HEK293 (cell line): ENCODE results near the gene COL9A3.

Experiments
- GLIS1 ChIP-seq: fragments of 450-650 bp; formaldehyde crosslinking; IDR thresholded peaks from 2 replicates; pipeline ENCODE4 v1.5.1; 2016; ENCODE audit warnings: missing biosample characterization, missing genetic modification characterization
- GLIS2 ChIP-seq: fragments of 450-650 bp; formaldehyde crosslinking; IDR thresholded peaks from 2 replicates; pipeline ENCODE4 v1.5.1; 2016; ENCODE audit warnings: missing biosample characterization, missing genetic modification characterization
- KLF10 ChIP-seq: fragments of 450-650 bp; IDR thresholded peaks from 2 replicates; pipeline ENCODE4 v1.5.1; 2018; ENCODE audit warnings: missing biosample characterization, mild to moderate bottlenecking, missing genetic modification characterization
- KLF8 ChIP-seq: fragments of 450-650 bp; formaldehyde crosslinking; IDR thresholded peaks from 2 replicates; pipeline ENCODE4 v1.5.1; 2016; ENCODE audit warnings: missing biosample characterization, missing genetic modification characterization
- KLF9 ChIP-seq: fragments of 450-650 bp; formaldehyde crosslinking; IDR thresholded peaks from 2 replicates; pipeline ENCODE4 v1.5.1; 2016; ENCODE audit warnings: missing biosample characterization, missing genetic modification characterization, low read depth
- MYNN ChIP-seq: fragments of 450-650 bp; formaldehyde crosslinking; IDR thresholded peaks from 2 replicates; pipeline ENCODE4 v1.5.1; 2016; ENCODE audit warnings: missing biosample characterization, missing genetic modification characterization, borderline replicate concordance
- RBAK ChIP-seq: fragments of 450-650 bp; formaldehyde crosslinking; IDR thresholded peaks from 2 replicates; pipeline ENCODE4 v1.5.1; 2016; ENCODE audit warnings: missing biosample characterization, missing genetic modification characterization
- SALL2 ChIP-seq: fragments of 450-650 bp; formaldehyde crosslinking; IDR thresholded peaks from 2 replicates; pipeline ENCODE4 v1.5.0; 2017; ENCODE audit warnings: missing biosample characterization, mild to moderate bottlenecking, missing genetic modification characterization, borderline replicate concordance
- ZBTB48 ChIP-seq: fragments of 450-650 bp; formaldehyde crosslinking; IDR thresholded peaks from 2 replicates; pipeline ENCODE4 v1.5.1; 2016; ENCODE audit warnings: missing biosample characterization, missing genetic modification characterization
- ZEB2 ChIP-seq: fragments of 450-650 bp; formaldehyde crosslinking; IDR thresholded peaks from 2 replicates; pipeline ENCODE4 v1.5.1; 2016; ENCODE audit warnings: missing biosample characterization, missing genetic modification characterization
- ZFHX2 ChIP-seq: fragments of 450-650 bp; formaldehyde crosslinking; conservative IDR thresholded peaks from 2 replicates; pipeline ENCODE4 v1.5.1; 2016; ENCODE audit warnings: missing biosample characterization, missing genetic modification characterization
- ZNF112 ChIP-seq: fragments of 450-650 bp; formaldehyde crosslinking; IDR thresholded peaks from 2 replicates; pipeline ENCODE4 v1.5.0; 2017; ENCODE audit warnings: missing biosample characterization, missing genetic modification characterization
- ZNF221 ChIP-seq: fragments of 450-650 bp; formaldehyde crosslinking; IDR thresholded peaks from 2 replicates; pipeline ENCODE4 v1.5.1; 2017; ENCODE audit warnings: missing biosample characterization, missing genetic modification characterization, borderline replicate concordance
- ZNF23 ChIP-seq: fragments of 450-650 bp; formaldehyde crosslinking; IDR thresholded peaks from 2 replicates; pipeline ENCODE4 v1.5.1; 2016; ENCODE audit warnings: missing biosample characterization, missing genetic modification characterization, borderline replicate concordance
- ZNF324 ChIP-seq: fragments of 450-650 bp; formaldehyde crosslinking; IDR thresholded peaks from 2 replicates; pipeline ENCODE4 v1.5.1; 2016; ENCODE audit warnings: missing biosample characterization, missing genetic modification characterization
- ZNF335 ChIP-seq: fragments of 450-650 bp; formaldehyde crosslinking; conservative IDR thresholded peaks from 2 replicates; pipeline ENCODE4 v1.5.1; 2016; ENCODE audit warnings: missing biosample characterization, missing genetic modification characterization
- ZNF423 ChIP-seq: fragments of 450-650 bp; formaldehyde crosslinking; IDR thresholded peaks from 2 replicates; pipeline ENCODE4 v1.5.1; 2016; ENCODE audit warnings: missing biosample characterization, missing genetic modification characterization
- ZNF501 ChIP-seq: fragments of 450-650 bp; formaldehyde crosslinking; IDR thresholded peaks from 2 replicates; pipeline ENCODE4 v1.5.1; 2016; ENCODE audit warnings: missing biosample characterization, missing genetic modification characterization
- ZNF544 ChIP-seq: fragments of 450-650 bp; formaldehyde crosslinking; IDR thresholded peaks from 2 replicates; pipeline ENCODE4 v1.5.0; 2017; ENCODE audit warnings: missing biosample characterization, missing genetic modification characterization
- ZNF677 ChIP-seq: fragments of 450-650 bp; IDR thresholded peaks from 2 replicates; pipeline ENCODE4 v1.5.0; 2018; ENCODE audit warnings: missing biosample characterization, mild to moderate bottlenecking, missing genetic modification characterization, moderate library complexity
- ZNF76 ChIP-seq: fragments of 450-650 bp; formaldehyde crosslinking; IDR thresholded peaks from 2 replicates; pipeline ENCODE4; 2016; ENCODE audit warnings: low read depth, missing biosample characterization, missing genetic modification characterization, borderline replicate concordance
- ZNF785 ChIP-seq: fragments of 450-650 bp; formaldehyde crosslinking; IDR thresholded peaks from 2 replicates; pipeline ENCODE4 v1.5.1; 2016; ENCODE audit warnings: missing biosample characterization, missing genetic modification characterization
- ZNF830 ChIP-seq: fragments of 450-650 bp; IDR thresholded peaks from 2 replicates; pipeline ENCODE4 v1.5.0; 2018; ENCODE audit warnings: missing biosample characterization, missing genetic modification characterization, low read depth, mild to moderate bottlenecking, moderate library complexity
- ZNF837 ChIP-seq: fragments of 450-650 bp; formaldehyde crosslinking; IDR thresholded peaks from 2 replicates; pipeline ENCODE4 v1.5.1; 2016; ENCODE audit warnings: missing biosample characterization, missing genetic modification characterization
- ZSCAN16 ChIP-seq: fragments of 450-650 bp; formaldehyde crosslinking; IDR thresholded peaks from 2 replicates; pipeline ENCODE4 v1.5.1; 2016; ENCODE audit warnings: missing biosample characterization, missing genetic modification characterization
- ZSCAN30 ChIP-seq: fragments of 450-650 bp; IDR thresholded peaks from 2 replicates; pipeline ENCODE4 v1.5.1; 2018; ENCODE audit warnings: missing biosample characterization, mild to moderate bottlenecking, missing genetic modification characterization, moderate library complexity
- TF ChIP-seq, protein P1 (sequence below): fragments of 450-650 bp; formaldehyde crosslinking; IDR thresholded peaks from 2 replicates; pipeline ENCODE4 v1.5.1; 2017; ENCODE audit warnings: missing biosample characterization, missing genetic modification characterization
- TF ChIP-seq, protein P2 (sequence below): fragments of 450-650 bp; formaldehyde crosslinking; IDR thresholded peaks from 2 replicates; pipeline ENCODE4 v1.5.1; 2016; ENCODE audit warnings: missing biosample characterization, missing genetic modification characterization
- TF ChIP-seq, protein P3 (sequence below): fragments of 450-650 bp; formaldehyde crosslinking; IDR thresholded peaks from 2 replicates; pipeline ENCODE4 v1.5.1; 2016; ENCODE audit warnings: missing biosample characterization, missing genetic modification characterization
- TF ChIP-seq, protein P4 (sequence below): fragments of 450-650 bp; formaldehyde crosslinking; IDR thresholded peaks from 2 replicates; pipeline ENCODE4 v1.5.1; 2016; ENCODE audit warnings: missing biosample characterization, missing genetic modification characterization
- TF ChIP-seq, protein P5 (sequence below): fragments of 450-650 bp; formaldehyde crosslinking; IDR thresholded peaks from 2 replicates; pipeline ENCODE4 v1.5.1; 2016; ENCODE audit warnings: missing biosample characterization, missing genetic modification characterization

The COL9A3 gene

DNA sequence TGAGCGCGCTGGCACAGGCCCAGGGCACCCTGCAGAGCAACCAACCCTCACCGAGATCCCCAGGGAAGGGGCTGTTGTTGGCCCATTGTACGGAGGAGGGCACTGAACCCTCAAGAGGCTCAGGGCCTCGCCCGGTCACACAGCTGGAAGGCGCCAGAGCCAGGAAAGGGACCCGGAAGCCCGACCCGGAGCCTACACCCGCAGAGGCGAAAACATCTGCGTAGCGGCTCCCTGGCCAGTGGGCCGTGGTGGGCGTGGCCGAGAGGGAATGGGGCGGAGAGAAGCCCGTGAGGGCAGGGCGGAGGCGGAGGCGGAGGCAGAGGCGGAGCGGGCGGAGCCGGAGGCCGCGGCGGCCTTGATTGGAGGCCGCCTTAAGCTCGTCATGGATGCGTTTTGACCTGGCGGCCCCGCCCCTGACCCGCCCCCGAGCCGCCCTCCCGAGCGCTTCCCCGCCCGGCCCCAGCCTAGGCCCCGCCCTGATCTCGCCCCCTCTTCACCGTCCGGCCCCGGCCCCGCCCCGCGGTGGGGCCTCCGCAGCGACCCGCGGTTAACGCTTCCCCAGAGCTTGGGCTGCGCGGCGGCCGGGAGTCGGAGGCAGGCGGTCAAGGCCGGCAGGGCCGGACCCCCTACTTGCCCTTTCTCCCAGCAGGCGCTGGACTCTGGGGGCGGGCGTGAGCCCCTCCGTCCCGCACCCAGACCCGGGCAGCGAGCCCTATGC, 22.7 kb upstream of the COL9A3 start (continued):
- TF ChIP-seq ZNF837 (tag by site-specific recombination): no peak
- TF ChIP-seq, protein P1, sequence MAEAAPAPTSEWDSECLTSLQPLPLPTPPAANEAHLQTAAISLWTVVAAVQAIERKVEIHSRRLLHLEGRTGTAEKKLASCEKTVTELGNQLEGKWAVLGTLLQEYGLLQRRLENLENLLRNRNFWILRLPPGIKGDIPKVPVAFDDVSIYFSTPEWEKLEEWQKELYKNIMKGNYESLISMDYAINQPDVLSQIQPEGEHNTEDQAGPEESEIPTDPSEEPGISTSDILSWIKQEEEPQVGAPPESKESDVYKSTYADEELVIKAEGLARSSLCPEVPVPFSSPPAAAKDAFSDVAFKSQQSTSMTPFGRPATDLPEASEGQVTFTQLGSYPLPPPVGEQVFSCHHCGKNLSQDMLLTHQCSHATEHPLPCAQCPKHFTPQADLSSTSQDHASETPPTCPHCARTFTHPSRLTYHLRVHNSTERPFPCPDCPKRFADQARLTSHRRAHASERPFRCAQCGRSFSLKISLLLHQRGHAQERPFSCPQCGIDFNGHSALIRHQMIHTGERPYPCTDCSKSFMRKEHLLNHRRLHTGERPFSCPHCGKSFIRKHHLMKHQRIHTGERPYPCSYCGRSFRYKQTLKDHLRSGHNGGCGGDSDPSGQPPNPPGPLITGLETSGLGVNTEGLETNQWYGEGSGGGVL: peak; percentile 41; the same call in 1 of the 2 replicates
- peak; percentile 65 for TF ChIP-seq KLF8 (tag by site-specific recombination)
- no peak for TF ChIP-seq ZNF112 (tag by site-specific recombination)
- TF ChIP-seq KLF9 (tag by site-specific recombination): peak; percentile 90
- 0 out of 2 replicates have a peak, but pooled peaks have one; percentile 87 for TF ChIP-seq ZBTB48 (tag by site-specific recombination)
- TF ChIP-seq ZNF501: no peak; the same call in 1 of the 2 replicates
- TF ChIP-seq ZFHX2: peak; percentile 96
- TF ChIP-seq ZNF677 (tag by site-specific recombination): no peak
- TF ChIP-seq SALL2 (tag by site-specific recombination): no peak
- 0 out of 2 replicates have a peak, but pooled peaks have one; percentile 6 for TF ChIP-seq ZNF76 (tag by site-specific recombination)
- TF ChIP-seq, protein P2, sequence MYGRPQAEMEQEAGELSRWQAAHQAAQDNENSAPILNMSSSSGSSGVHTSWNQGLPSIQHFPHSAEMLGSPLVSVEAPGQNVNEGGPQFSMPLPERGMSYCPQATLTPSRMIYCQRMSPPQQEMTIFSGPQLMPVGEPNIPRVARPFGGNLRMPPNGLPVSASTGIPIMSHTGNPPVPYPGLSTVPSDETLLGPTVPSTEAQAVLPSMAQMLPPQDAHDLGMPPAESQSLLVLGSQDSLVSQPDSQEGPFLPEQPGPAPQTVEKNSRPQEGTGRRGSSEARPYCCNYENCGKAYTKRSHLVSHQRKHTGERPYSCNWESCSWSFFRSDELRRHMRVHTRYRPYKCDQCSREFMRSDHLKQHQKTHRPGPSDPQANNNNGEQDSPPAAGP (tag by site-specific recombination): peak; percentile 74
- peak; percentile 7; the same call in 1 of the 2 replicates for TF ChIP-seq ZEB2 (tag by site-specific recombination)
- TF ChIP-seq ZNF423 (tag by site-specific recombination): peak; percentile 90
- no peak for TF ChIP-seq MYNN (tag by site-specific recombination)
- no peak for TF ChIP-seq ZSCAN16 (tag by site-specific recombination)
- TF ChIP-seq ZNF23 (tag by site-specific recombination): no peak
- no peak for TF ChIP-seq RBAK (tag by site-specific recombination)
- TF ChIP-seq, protein P3, sequence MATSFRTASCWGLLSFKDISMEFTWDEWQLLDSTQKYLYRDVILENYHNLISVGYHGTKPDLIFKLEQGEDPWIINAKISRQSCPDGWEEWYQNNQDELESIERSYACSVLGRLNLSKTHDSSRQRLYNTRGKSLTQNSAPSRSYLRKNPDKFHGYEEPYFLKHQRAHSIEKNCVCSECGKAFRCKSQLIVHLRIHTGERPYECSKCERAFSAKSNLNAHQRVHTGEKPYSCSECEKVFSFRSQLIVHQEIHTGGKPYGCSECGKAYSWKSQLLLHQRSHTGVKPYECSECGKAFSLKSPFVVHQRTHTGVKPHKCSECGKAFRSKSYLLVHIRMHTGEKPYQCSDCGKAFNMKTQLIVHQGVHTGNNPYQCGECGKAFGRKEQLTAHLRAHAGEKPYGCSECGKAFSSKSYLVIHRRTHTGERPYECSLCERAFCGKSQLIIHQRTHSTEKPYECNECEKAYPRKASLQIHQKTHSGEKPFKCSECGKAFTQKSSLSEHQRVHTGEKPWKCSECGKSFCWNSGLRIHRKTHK (tag by site-specific recombination): no peak
- no peak for TF ChIP-seq ZNF221
- peak; percentile 71 for TF ChIP-seq GLIS2 (tag by site-specific recombination)
- TF ChIP-seq GLIS1 (tag by site-specific recombination): peak; percentile 86
- peak; percentile 68; the same call in 1 of the 2 replicates for TF ChIP-seq ZSCAN30 (tag by site-specific recombination)
- TF ChIP-seq, protein P4, sequence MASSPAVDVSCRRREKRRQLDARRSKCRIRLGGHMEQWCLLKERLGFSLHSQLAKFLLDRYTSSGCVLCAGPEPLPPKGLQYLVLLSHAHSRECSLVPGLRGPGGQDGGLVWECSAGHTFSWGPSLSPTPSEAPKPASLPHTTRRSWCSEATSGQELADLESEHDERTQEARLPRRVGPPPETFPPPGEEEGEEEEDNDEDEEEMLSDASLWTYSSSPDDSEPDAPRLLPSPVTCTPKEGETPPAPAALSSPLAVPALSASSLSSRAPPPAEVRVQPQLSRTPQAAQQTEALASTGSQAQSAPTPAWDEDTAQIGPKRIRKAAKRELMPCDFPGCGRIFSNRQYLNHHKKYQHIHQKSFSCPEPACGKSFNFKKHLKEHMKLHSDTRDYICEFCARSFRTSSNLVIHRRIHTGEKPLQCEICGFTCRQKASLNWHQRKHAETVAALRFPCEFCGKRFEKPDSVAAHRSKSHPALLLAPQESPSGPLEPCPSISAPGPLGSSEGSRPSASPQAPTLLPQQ (tag by site-specific recombination): peak; percentile 93
- TF ChIP-seq ZNF335 (tag by site-specific recombination): peak; percentile 94
- TF ChIP-seq ZNF324: no peak
- TF ChIP-seq ZNF830: no peak
- 0 out of 2 replicates have a peak, but pooled peaks have one; percentile 38 for TF ChIP-seq KLF10 (tag by site-specific recombination)
- no peak for TF ChIP-seq ZNF785 (tag by site-specific recombination)
- TF ChIP-seq, protein P5, sequence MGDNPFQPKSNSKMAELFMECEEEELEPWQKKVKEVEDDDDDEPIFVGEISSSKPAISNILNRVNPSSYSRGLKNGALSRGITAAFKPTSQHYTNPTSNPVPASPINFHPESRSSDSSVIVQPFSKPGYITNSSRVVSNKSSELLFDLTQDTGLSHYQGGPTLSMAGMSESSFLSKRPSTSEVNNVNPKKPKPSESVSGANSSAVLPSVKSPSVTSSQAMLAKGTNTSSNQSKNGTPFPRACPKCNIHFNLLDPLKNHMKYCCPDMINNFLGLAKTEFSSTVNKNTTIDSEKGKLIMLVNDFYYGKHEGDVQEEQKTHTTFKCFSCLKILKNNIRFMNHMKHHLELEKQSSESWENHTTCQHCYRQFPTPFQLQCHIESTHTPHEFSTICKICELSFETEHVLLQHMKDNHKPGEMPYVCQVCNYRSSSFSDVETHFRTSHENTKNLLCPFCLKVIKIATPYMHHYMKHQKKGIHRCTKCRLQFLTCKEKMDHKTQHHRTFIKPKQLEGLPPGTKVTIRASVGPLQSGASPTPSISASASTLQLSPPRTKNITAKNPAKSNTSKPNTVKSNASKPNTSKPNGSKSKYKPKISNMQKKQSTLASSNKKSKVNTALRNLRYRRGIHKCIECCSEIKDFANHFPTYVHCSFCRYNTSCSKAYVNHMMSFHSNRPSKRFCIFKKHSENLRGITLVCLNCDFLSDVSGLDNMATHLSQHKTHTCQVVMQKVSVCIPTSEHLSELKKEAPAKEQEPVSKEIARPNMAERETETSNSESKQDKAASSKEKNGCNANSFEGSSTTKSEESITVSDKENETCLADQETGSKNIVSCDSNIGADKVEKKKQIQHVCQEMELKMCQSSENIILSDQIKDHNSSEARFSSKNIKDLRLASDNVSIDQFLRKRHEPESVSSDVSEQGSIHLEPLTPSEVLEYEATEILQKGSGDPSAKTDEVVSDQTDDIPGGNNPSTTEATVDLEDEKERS (tag by site-specific recombination): no peak
- no peak for TF ChIP-seq ZNF544 (tag by site-specific recombination)
